ENCODE results near the gene RAB4B. TPM values are rescaled to one million over a fixed set of nuclear protein-coding genes. Genes with fewer than 3 reads are reported as not detected.

Gene RAB4B
- total and polyA plus RNA-seq, 2 of the 13 experiments (the other 11 are each of a cell fraction or from before 2014, with no cell fraction given), result 3.3 to 5.4 TPM

DNA sequence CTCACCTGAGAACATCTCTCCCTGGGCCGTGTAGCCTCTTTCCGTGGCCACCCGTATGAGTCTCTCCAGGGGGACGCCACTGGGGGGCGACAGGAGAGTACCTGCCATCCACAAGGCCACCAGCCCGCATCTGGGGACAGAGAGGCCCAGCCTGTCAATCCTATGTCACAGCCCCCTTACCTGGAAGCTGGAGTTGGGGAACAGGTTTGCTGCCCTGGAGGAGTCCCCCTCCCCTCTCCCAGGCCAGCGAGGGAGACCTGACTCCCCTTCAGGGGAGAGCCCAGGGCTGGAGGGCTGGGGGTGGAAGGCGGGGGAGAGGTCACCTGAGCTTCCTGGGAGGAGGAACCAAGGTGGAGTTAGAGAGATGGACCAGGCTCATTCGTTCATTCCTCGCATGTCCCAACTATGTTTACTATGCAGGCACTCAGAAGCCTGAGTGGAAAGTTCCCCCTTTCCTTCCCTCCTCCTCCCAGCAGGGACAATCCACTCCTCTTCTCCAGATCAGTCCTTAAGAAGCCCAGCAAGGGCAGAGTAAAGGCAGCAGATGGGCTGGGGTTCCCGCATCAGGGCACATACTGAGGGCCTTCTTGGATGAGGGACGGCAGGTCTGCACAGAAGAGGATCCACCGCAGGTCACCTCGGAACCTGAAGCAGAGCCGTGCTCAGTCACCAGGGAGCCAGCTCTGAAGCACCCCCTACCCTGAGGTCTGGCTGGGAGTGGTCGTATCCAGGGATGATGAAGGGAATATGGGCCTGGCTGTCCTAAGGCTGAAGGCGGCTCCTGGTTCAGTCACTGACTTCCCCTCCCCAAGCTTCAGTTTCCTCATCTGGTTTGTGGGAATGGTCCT is 33.3 kb upstream of the RAB4B start:
- CTCF ChIA-PET (ENCODE audit: low intra/inter-chr PET ratio, low total read pairs), result interaction anchor here (0.7 to 1.6 kb wide), 2 partner anchors 62 to 63 kb away, joined by 3 to 4 read pairs; no protein-coding TSS in a partner anchor
- peaks cover 0 to 5% of the 10 kb centered on the region in 2 experiments; a peak in 2 of 5 replicates for H3K36me3 ChIP-seq (replicated peaks in 1 of 2; ENCODE audit: control insufficient read depth in 1 of 2, insufficient read depth in 2 of 2, low read length in 2 of 2)
- BruUV-seq (replicated peaks), result no TSS peak
- no peaks in the 10 kb centered on the region for H3K9me3 ChIP-seq (ENCODE audit: low read length)
- no peaks in the 10 kb centered on the region for H4K20me1 ChIP-seq (ENCODE audit: insufficient read depth, low read length)
- H3K9ac ChIP-seq (ENCODE audit: insufficient read depth, low read depth, low read length), result peak overlapping the region; percentile 45; the same call in 1 of the 2 replicates
- WGBS (ENCODE audit: low lambda C conversion rate), result 54% methylated on average over 6 of the region's 17 CpGs
- intact Hi-C loops (cut with micrococcal nuclease; ENCODE audit: unreplicated experiment) (loop anchor here (2.0 kb wide), 1 partner anchor 62 kb away; no protein-coding TSS in a partner anchor), in situ Hi-C loops (cut with HindIII; ENCODE audit: extremely low pct_ligation_motif_present, low pct_unique_long_range_greater_than_20kb) (no loop called here)
- H3K4me2 ChIP-seq (ENCODE audit: low read depth, low read length), result peak overlapping the region; percentile 61
- H3K79me2 ChIP-seq (ENCODE audit: insufficient read depth, low read length), result peaks cover 8% of the 10 kb centered on the region
- peak overlapping the region; percentile 40 for H3K27ac ChIP-seq (ENCODE audit: extremely low read length, insufficient read depth, low read length)
- POLR2A ChIA-PET, result interaction anchor here (0.7 to 2.2 kb wide), 9 partner anchors 10 to 54 kb away, joined by 3 to 9 read pairs (median 3); partner anchors contain the start of genes COQ8B, EGLN2, ITPKC and RAB4B
- DNase-seq (ENCODE audit: low spot score), result peak; percentile 21
- H2AFZ ChIP-seq (ENCODE audit: low read length), result no peak overlapping the region
- peak; percentile 57 for ATAC-seq
- H3K4me3 ChIP-seq (replicated peaks in 1 of 3; ENCODE audit: insufficient read depth in 1 of 3, low read depth in 2 of 3, low read length in 3 of 3), result peak overlapping the region in 1 of 3 experiments; percentile 26; a peak in 1 of 6 replicates
- peaks cover 42% of the 10 kb centered on the region for H3K4me1 ChIP-seq (ENCODE audit: insufficient read depth, low read length)
- no peaks in the 10 kb centered on the region; a peak in 1 of 5 replicates for H3K27me3 ChIP-seq (ENCODE audit: control insufficient read depth in 1 of 2, insufficient read depth in 2 of 2, low read length in 2 of 2)
- FAIRE-seq, result peak; percentile 36
- TF ChIP-seq, protein P1, sequence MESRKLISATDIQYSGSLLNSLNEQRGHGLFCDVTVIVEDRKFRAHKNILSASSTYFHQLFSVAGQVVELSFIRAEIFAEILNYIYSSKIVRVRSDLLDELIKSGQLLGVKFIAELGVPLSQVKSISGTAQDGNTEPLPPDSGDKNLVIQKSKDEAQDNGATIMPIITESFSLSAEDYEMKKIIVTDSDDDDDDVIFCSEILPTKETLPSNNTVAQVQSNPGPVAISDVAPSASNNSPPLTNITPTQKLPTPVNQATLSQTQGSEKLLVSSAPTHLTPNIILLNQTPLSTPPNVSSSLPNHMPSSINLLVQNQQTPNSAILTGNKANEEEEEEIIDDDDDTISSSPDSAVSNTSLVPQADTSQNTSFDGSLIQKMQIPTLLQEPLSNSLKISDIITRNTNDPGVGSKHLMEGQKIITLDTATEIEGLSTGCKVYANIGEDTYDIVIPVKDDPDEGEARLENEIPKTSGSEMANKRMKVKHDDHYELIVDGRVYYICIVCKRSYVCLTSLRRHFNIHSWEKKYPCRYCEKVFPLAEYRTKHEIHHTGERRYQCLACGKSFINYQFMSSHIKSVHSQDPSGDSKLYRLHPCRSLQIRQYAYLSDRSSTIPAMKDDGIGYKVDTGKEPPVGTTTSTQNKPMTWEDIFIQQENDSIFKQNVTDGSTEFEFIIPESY (CRISPR knock-in tag; IDR thresholded peaks at IDR 0.05), result 0 out of 2 replicates have a peak, but pooled peaks have one; percentile 43
- TF ChIP-seq, protein P2, sequence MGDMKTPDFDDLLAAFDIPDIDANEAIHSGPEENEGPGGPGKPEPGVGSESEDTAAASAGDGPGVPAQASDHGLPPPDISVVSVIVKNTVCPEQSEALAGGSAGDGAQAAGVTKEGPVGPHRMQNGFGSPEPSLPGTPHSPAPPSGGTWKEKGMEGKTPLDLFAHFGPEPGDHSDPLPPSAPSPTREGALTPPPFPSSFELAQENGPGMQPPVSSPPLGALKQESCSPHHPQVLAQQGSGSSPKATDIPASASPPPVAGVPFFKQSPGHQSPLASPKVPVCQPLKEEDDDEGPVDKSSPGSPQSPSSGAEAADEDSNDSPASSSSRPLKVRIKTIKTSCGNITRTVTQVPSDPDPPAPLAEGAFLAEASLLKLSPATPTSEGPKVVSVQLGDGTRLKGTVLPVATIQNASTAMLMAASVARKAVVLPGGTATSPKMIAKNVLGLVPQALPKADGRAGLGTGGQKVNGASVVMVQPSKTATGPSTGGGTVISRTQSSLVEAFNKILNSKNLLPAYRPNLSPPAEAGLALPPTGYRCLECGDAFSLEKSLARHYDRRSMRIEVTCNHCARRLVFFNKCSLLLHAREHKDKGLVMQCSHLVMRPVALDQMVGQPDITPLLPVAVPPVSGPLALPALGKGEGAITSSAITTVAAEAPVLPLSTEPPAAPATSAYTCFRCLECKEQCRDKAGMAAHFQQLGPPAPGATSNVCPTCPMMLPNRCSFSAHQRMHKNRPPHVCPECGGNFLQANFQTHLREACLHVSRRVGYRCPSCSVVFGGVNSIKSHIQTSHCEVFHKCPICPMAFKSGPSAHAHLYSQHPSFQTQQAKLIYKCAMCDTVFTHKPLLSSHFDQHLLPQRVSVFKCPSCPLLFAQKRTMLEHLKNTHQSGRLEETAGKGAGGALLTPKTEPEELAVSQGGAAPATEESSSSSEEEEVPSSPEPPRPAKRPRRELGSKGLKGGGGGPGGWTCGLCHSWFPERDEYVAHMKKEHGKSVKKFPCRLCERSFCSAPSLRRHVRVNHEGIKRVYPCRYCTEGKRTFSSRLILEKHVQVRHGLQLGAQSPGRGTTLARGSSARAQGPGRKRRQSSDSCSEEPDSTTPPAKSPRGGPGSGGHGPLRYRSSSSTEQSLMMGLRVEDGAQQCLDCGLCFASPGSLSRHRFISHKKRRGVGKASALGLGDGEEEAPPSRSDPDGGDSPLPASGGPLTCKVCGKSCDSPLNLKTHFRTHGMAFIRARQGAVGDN (CRISPR knock-in tag; IDR thresholded peaks at IDR 0.05), result peak; percentile 37; the same call in 1 of the 2 replicates
- TF ChIP-seq RAD21 (CRISPR knock-in tag; IDR thresholded peaks at IDR 0.05), result peak; percentile 45; the same call in 1 of the 2 replicates
- 0 out of 2 replicates have a peak, but pooled peaks have one; percentile 7 for TF ChIP-seq HOXA3 (CRISPR knock-in tag; IDR thresholded peaks at IDR 0.05)
- TF ChIP-seq SAP130 (CRISPR knock-in tag; IDR thresholded peaks at IDR 0.05; ENCODE audit: low read depth), result no peak
- TF ChIP-seq NFE2L2 (IDR thresholded peaks at IDR 0.05; ENCODE audit: low read length), result no peak
- TF ChIP-seq, protein P3, sequence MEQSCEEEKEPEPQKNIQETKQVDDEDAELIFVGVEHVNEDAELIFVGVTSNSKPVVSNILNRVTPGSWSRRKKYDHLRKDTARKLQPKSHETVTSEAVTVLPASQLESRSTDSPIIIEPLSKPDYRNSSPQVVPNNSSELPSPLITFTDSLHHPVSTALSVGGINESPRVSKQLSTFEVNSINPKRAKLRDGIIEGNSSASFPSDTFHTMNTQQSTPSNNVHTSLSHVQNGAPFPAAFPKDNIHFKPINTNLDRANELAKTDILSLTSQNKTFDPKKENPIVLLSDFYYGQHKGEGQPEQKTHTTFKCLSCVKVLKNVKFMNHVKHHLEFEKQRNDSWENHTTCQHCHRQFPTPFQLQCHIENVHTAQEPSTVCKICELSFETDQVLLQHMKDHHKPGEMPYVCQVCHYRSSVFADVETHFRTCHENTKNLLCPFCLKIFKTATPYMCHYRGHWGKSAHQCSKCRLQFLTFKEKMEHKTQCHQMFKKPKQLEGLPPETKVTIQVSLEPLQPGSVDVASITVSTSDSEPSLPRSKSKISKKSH (CRISPR knock-in tag; IDR thresholded peaks at IDR 0.05; ENCODE audit: borderline replicate concordance), result no peak
- TF ChIP-seq ZNF274 (CRISPR knock-in tag; IDR thresholded peaks at IDR 0.05), result no peak
- TF ChIP-seq ZNF614 (CRISPR knock-in tag; IDR thresholded peaks at IDR 0.05; ENCODE audit: borderline replicate concordance), result no peak
- no peak for TF ChIP-seq AGO2 (optimal IDR thresholded peaks at IDR 0.05; ENCODE audit: low read depth, low read length)
- no peak for TF ChIP-seq PRPF4 (IDR thresholded peaks at IDR 0.05; ENCODE audit: low read depth, low read length, poor library complexity, severe bottlenecking)
- no peak for TF ChIP-seq ZNF441 (CRISPR knock-in tag; IDR thresholded peaks at IDR 0.05; ENCODE audit: borderline replicate concordance)
- no peak for TF ChIP-seq ZFP90 (CRISPR knock-in tag; IDR thresholded peaks at IDR 0.05; ENCODE audit: borderline replicate concordance)
- no peak for TF ChIP-seq TEAD2 (CRISPR knock-in tag; IDR thresholded peaks at IDR 0.05)
- no peak for TF ChIP-seq ZNF331 (CRISPR knock-in tag; IDR thresholded peaks at IDR 0.05)
- TF ChIP-seq SMC3 (IDR thresholded peaks at IDR 0.05; ENCODE audit: low read length), result 0 out of 2 replicates have a peak, but pooled peaks have one; percentile 21
